Parathyroid adenoma (tissue), 2 donors: ENCODE data around the gene ALAS1.
"Not testable (repeated sequence)": the region's sequence is repeated elsewhere in the genome, so short reads cannot be mapped to it uniquely, and the experiment has no call there.

Source experiments
- H2AFZ ChIP-seq: fragments of 300-600 bp; sonication (generic); one replicate; pipeline ENCODE4 v1.7.0; 2017; ENCODE audit warnings: antibody characterized with exemption, mild to moderate bottlenecking
- H3K27ac ChIP-seq: fragments of 300-600 bp; sonication (generic); one replicate; pipeline ENCODE4 v1.7.0; 2017
- H3K27me3 ChIP-seq: fragments of 300-600 bp; sonication (generic); one replicate; pipeline ENCODE4 v1.7.0; 2017; ENCODE audit warnings: low read length; ENCODE audit not compliant: control insufficient read depth, insufficient read depth
- H3K36me3 ChIP-seq: fragments of 300-600 bp; sonication (generic); one replicate; pipeline ENCODE4 v1.7.0; 2017; ENCODE audit warnings: low read length; ENCODE audit not compliant: control insufficient read depth, insufficient read depth
- H3K4me1 ChIP-seq: fragments of 300-600 bp; sonication (generic); one replicate; pipeline ENCODE4 v1.7.0; 2017; ENCODE audit warnings: control low read depth
- H3K4me2 ChIP-seq: fragments of 300-600 bp; sonication (generic); one replicate; pipeline ENCODE4 v1.7.0; 2017; ENCODE audit warnings: low read length
- H3K4me3 ChIP-seq: fragments of 300-600 bp; sonication (generic); one replicate; pipeline ENCODE4 v1.7.0; 2017; ENCODE audit warnings: low read depth, low read length
- H3K79me2 ChIP-seq: fragments of 300-600 bp; sonication (generic); one replicate; pipeline ENCODE4 v1.7.0; 2017; ENCODE audit warnings: control low read depth
- H3K9ac ChIP-seq: fragments of 300-600 bp; sonication (generic); one replicate; pipeline ENCODE4 v1.7.0; 2017; ENCODE audit warnings: mild to moderate bottlenecking
- H3K9me3 ChIP-seq: fragments of 300-600 bp; sonication (generic); one replicate; pipeline ENCODE4 v1.7.0; 2017; ENCODE audit warnings: low read length; ENCODE audit not compliant: control insufficient read depth
- TF ChIP-seq, protein P1 (sequence below): fragments of 300-600 bp; sonication (generic); IDR thresholded peaks from one replicate; pipeline ENCODE4 v1.7.0; 2017; ENCODE audit warnings: antibody characterized with exemption, mild to moderate bottlenecking
- donor health status: primary hyperparathyroidism.

ALAS1 gene

DNA sequence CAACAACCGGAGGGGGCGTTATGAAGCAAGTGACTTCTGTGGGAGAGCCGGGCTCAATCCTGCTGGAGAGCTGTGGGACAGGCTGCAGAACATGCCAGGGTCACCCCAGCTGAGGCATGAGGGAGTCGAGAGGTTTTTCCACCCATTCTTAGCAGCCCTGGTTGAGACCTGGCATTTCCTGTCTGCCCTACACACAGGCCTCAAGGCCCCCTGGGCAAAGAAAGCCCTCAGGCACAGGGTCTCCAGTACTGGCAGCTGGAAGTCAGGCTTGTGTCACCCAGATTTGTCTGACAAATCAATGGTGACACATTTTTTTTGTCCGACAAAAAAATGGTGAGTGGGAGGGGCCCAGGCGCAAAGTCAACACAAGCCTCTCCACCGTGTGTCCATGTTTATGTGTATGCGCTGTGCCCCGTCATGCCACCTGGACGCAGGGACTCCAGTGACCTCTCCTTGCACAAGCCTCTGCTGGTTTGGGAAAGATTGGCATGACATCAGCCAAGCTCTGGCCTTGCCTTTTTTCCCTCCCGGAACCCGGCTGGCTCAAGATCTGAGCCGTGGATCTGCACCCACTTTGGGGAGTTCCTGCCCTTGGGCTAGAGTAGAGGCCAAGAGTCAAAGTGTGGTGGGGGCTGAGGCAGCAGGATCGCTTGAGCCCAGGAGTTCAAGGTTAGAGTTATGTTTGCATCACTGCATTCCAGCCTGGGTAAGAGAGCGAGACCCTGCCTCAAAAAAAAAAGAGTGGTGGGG is 20.8 kb upstream of the ALAS1 start:
- Histone ChIP-seq H3K79me2 (no peaks in the 10 kb centered on the region), H3K9ac (no peak overlapping the region), H3K4me1 (peaks cover 11% of the 10 kb centered on the region), H3K36me3 (no peaks in the 10 kb centered on the region), H3K27me3 (no peaks in the 10 kb centered on the region), H3K9me3 (no peaks in the 10 kb centered on the region), H3K4me3 (no peak overlapping the region), H3K4me2 (no peak overlapping the region), H3K27ac (no peak overlapping the region), H2AFZ (peak overlapping the region; percentile 8)
- TF ChIP-seq, protein P1, sequence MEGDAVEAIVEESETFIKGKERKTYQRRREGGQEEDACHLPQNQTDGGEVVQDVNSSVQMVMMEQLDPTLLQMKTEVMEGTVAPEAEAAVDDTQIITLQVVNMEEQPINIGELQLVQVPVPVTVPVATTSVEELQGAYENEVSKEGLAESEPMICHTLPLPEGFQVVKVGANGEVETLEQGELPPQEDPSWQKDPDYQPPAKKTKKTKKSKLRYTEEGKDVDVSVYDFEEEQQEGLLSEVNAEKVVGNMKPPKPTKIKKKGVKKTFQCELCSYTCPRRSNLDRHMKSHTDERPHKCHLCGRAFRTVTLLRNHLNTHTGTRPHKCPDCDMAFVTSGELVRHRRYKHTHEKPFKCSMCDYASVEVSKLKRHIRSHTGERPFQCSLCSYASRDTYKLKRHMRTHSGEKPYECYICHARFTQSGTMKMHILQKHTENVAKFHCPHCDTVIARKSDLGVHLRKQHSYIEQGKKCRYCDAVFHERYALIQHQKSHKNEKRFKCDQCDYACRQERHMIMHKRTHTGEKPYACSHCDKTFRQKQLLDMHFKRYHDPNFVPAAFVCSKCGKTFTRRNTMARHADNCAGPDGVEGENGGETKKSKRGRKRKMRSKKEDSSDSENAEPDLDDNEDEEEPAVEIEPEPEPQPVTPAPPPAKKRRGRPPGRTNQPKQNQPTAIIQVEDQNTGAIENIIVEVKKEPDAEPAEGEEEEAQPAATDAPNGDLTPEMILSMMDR, result no peak

DNA sequence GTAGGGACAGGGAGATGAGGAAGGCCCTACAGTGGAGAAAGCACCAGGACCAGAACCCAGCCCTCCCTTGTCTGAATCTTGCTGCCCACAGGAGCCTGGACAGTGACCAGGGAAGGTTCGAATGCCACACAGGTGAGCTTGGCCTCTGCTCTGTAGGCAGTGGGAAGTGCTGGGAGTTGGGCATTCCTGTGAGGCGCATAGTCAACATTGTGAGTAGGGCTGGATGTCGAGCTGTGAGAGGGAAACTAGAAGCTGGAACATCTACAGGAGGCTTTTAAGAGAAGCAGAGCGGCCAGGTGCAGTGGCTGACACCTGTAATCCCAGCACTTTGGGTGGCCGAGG is 20.3 kb upstream of the ALAS1 start:
- no peaks in the 10 kb centered on the region for H3K36me3 ChIP-seq
- no peak overlapping the region for H3K27ac ChIP-seq
- no peak overlapping the region for H2AFZ ChIP-seq
- H3K79me2 ChIP-seq, result no peaks in the 10 kb centered on the region
- TF ChIP-seq, protein P1, result no peak
- no peak overlapping the region for H3K9ac ChIP-seq
- no peak overlapping the region for H3K4me2 ChIP-seq
- no peaks in the 10 kb centered on the region for H3K9me3 ChIP-seq
- H3K27me3 ChIP-seq, result no peaks in the 10 kb centered on the region
- no peak overlapping the region for H3K4me3 ChIP-seq
- peaks cover 17% of the 10 kb centered on the region for H3K4me1 ChIP-seq

GRCh38 chr3:52178126-52178525 is 19.8 kb upstream of the ALAS1 start:
- H3K27ac ChIP-seq, H3K9ac ChIP-seq: not testable (repeated sequence)

GRCh38 chr3:52178537-52178936 is 19.4 kb upstream of the ALAS1 start:
- Histone ChIP-seq H3K4me1 (peaks cover 17% of the 10 kb centered on the region), H3K79me2 (no peaks in the 10 kb centered on the region), H3K9ac (no peak overlapping the region), H2AFZ (no peak overlapping the region), H3K27me3 (no peaks in the 10 kb centered on the region), H3K4me2 (no peak overlapping the region), H3K4me3 (no peak overlapping the region), H3K27ac (no peak overlapping the region), H3K36me3 (no peaks in the 10 kb centered on the region), H3K9me3 (no peaks in the 10 kb centered on the region)
- TF ChIP-seq, protein P1, result no peak

More at GRCh38 chr3:52178126-52178525, 19.8 kb upstream of the ALAS1 start:
- H3K9me3 ChIP-seq, H3K4me3 ChIP-seq, H3K36me3 ChIP-seq, H3K4me2 ChIP-seq, H3K27me3 ChIP-seq, H2AFZ ChIP-seq, H3K79me2 ChIP-seq: not testable (repeated sequence)
- H3K4me1 ChIP-seq, result peaks cover 17% of the 10 kb centered on the region

DNA sequence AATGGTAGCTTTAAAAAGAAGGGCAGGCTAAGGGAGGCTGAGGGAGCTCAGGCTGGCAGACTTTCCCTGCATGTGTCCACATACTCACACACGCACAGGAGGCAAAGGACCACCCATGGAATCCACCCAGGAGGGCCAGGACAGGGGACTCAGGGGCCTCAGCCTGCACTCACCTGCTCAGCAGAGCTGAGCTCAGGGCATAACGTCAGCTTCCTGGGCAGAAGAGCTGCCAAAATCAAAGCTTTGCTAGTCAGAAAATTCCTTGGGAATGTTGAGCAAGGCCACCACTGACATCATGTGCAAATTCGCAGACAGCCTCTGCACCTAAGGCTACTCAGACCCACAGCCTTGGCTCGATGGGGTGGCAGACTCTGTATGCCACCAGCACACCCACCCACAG is 16.4 kb upstream of the ALAS1 start:
- Histone ChIP-seq H3K9me3 (no peaks in the 10 kb centered on the region), H3K9ac (peak overlapping the region; percentile 11), H2AFZ (peak overlapping the region; percentile 83), H3K36me3 (no peaks in the 10 kb centered on the region), H3K4me1 (peaks cover 17% of the 10 kb centered on the region), H3K4me2 (no peak overlapping the region), H3K4me3 (no peak overlapping the region), H3K27me3 (no peaks in the 10 kb centered on the region), H3K27ac (peak overlapping the region; percentile 68), H3K79me2 (no peaks in the 10 kb centered on the region)
- TF ChIP-seq, protein P1, result no peak
